Inferior parietal cortex (tissue), 1 donor: Measurements from ENCODE around the gene FPR2.

Experiments used
- DNase-seq: peaks from one replicate; pipeline ENCODE4 v3.0.0-alpha.2; 2016; ENCODE audit errors: extremely low spot score

The FPR2 gene

GRCh38 chr19:51781999-51782398 lies 21.0 kb downstream of the FPR2 start:
- DNase-seq: no peak

GRCh38 chr19:51783372-51783771 lies 22.4 kb downstream of the FPR2 start:
- no peak for DNase-seq

- DNase-seq: no peak
These were observed 23.3 kb downstream of the FPR2 start for GRCh38 chr19:51784109-51784785.

- no peak for DNase-seq
These were observed 24.1 kb downstream of the FPR2 start for GRCh38 chr19:51784922-51785690.

- DNase-seq: no peak
These were observed 25.9 kb downstream of the FPR2 start for GRCh38 chr19:51786646-51787494.

- no peak for DNase-seq
These were observed 27.0 kb downstream of the FPR2 start for GRCh38 chr19:51788029-51788428.

- no peak for DNase-seq
These were observed 28.2 kb downstream of the FPR2 start for GRCh38 chr19:51789061-51789795.

GRCh38 chr19:51792932-51793331 lies 32.0 kb downstream of the FPR2 start:
- DNase-seq: no peak

GRCh38 chr19:51793994-51794393 lies 33.0 kb downstream of the FPR2 start:
- DNase-seq: no peak

- no peak for DNase-seq
These were observed 34.0 kb downstream of the FPR2 start, which contains the start of gene FPR3 for GRCh38 chr19:51794885-51795490. FPR3 (plus strand) TSS chr19:51795157; CDS start chr19:51823749, 28,592 bp downstream.

- peak; percentile 47 for DNase-seq
These were observed 35.3 kb downstream of the FPR2 start for GRCh38 chr19:51796195-51796679.

- no peak for DNase-seq
These were observed 36.5 kb downstream of the FPR2 start for GRCh38 chr19:51797480-51797879.

GRCh38 chr19:51798062-51798461 lies 37.1 kb downstream of the FPR2 start:
- DNase-seq: no peak

GRCh38 chr19:51799034-51799773 lies 38.2 kb downstream of the FPR2 start:
- peak; percentile 61 for DNase-seq

- no peak for DNase-seq
These were observed 38.9 kb downstream of the FPR2 start for GRCh38 chr19:51799774-51800472.

- no peak for DNase-seq
These were observed 39.7 kb downstream of the FPR2 start for GRCh38 chr19:51800473-51801244.

- DNase-seq: no peak
These were observed 41.8 kb downstream of the FPR2 start for GRCh38 chr19:51802775-51803174.

GRCh38 chr19:51803519-51803918 lies 42.5 kb downstream of the FPR2 start:
- DNase-seq: no peak

- no peak for DNase-seq
These were observed 43.0 kb downstream of the FPR2 start for GRCh38 chr19:51803967-51804366.
